HL-60 (cell line): ENCODE data around the gene COL5A2.

ENCODE experiments used
- DNase-seq, 2 experiments: peaks; one replicate each; pipeline ENCODE4 v3.0.0-alpha.2; 2010 to 2020; ENCODE audit warnings: low read depth in 1 of 2, low spot score in 1 of 2
- H3K27ac ChIP-seq: fragments of 250-450 bp; sonication (Bioruptor Pico); replicated peaks from 2 replicates; pipeline ENCODE4 v1.5.1; 2020; ENCODE audit warnings: mild to moderate bottlenecking, moderate library complexity
- H3K27me3 ChIP-seq: fragments of 250-450 bp; sonication (Bioruptor Pico); 2 replicates; pipeline ENCODE4 v1.5.1; 2021; ENCODE audit warnings: mild to moderate bottlenecking, moderate library complexity; ENCODE audit not compliant: insufficient read depth, poor library complexity, severe bottlenecking
- H3K4me3 ChIP-seq: replicated peaks from 2 replicates; pipeline ENCODE4 v1.5.1; 2011; ENCODE audit warnings: mild to moderate bottlenecking, control low read depth, low read length; ENCODE audit not compliant: insufficient read depth
- CTCF ChIP-seq: IDR thresholded peaks from one replicate; pipeline ENCODE4 v1.5.1; 2011; ENCODE audit warnings: low read length, control low read depth, inconsistent platforms; ENCODE audit not compliant: insufficient read depth
- GABPA ChIP-seq: IDR thresholded peaks from 2 replicates; pipeline ENCODE4 v1.6.1; 2012; ENCODE audit warnings: low read depth
- POLR2AphosphoS5 ChIP-seq: IDR thresholded peaks from 2 replicates; pipeline ENCODE4 v1.6.1; 2012; ENCODE audit warnings: low read depth
- REST ChIP-seq: IDR thresholded peaks from 2 replicates; pipeline ENCODE4 v1.6.1; 2012; ENCODE audit warnings: low read depth; ENCODE audit not compliant: insufficient replicate concordance
- SPI1 ChIP-seq: IDR thresholded peaks from 2 replicates; pipeline ENCODE4 v1.6.1; 2012; ENCODE audit warnings: low read depth, mild to moderate bottlenecking, borderline replicate concordance

Gene COL5A2

GRCh38 chr2:189016311-189016861, 163.2 kb downstream of the COL5A2 start:
- no peaks in the 10 kb centered on the region for H3K27me3 ChIP-seq

GRCh38 chr2:189015359-189015758, 164.2 kb downstream of the COL5A2 start:
- H3K27ac ChIP-seq: no peak overlapping the region
- TF ChIP-seq GABPA: no peak
- no peak for TF ChIP-seq CTCF
- TF ChIP-seq POLR2AphosphoS5: no peak
- TF ChIP-seq REST: no peak
- no peak for TF ChIP-seq SPI1
- DNase-seq: no peak
- no peak overlapping the region for H3K4me3 ChIP-seq
- H3K27me3 ChIP-seq: no peaks in the 10 kb centered on the region

More at GRCh38 chr2:189016311-189016861, 163.2 kb downstream of the COL5A2 start:
- no peak for TF ChIP-seq POLR2AphosphoS5
- no peak for TF ChIP-seq GABPA
- TF ChIP-seq SPI1: no peak
- TF ChIP-seq CTCF: no peak
- no peak for TF ChIP-seq REST
- Histone ChIP-seq H3K4me3 (no peak overlapping the region), H3K27ac (no peak overlapping the region)
- no peak for DNase-seq

GRCh38 chr2:189014449-189015138, 165.0 kb downstream of the COL5A2 start:
- Histone ChIP-seq H3K27me3 (no peaks in the 10 kb centered on the region), H3K4me3 (no peak overlapping the region), H3K27ac (no peak overlapping the region)
- DNase-seq: no peak
- TF ChIP-seq GABPA (no peak), CTCF (no peak), POLR2AphosphoS5 (no peak), SPI1 (no peak), REST (no peak)
